CD14-positive monocyte (primary cell): ENCODE results near the gene TXNDC11. TPM values are rescaled to one million over a fixed set of nuclear protein-coding genes. Genes with fewer than 3 reads are reported as not detected.

ENCODE experiments used
- DNase-seq, 3 donors: peaks; one replicate each; pipeline ENCODE4 v3.0.0-alpha.2; 2011 to 2022
- H2AFZ ChIP-seq: 2 replicates; pipeline ENCODE4 v1.6.0; 2012; ENCODE audit warnings: mild to moderate bottlenecking, low read depth, low read length, inconsistent platforms; ENCODE audit not compliant: insufficient read depth, poor library complexity, severe bottlenecking
- H3K27ac ChIP-seq, 2 donors: 1 replicate in 1 of 2; 2 replicates in 1 of 2; pipeline ENCODE4 v1.5.1; 2012 to 2013; ENCODE audit warnings: low read length in 2 of 2, control low read depth in 1 of 2, inconsistent platforms in 1 of 2, low read depth in 1 of 2, mild to moderate bottlenecking in 1 of 2
- H3K27me3 ChIP-seq, 2 donors: one replicate each; pipeline versions ENCODE4 v1.6.0 to v1.6.1; 2011 to 2013; ENCODE audit warnings: low read length in 2 of 2; ENCODE audit not compliant: control insufficient read depth in 2 of 2, insufficient read depth in 2 of 2
- H3K36me3 ChIP-seq, 2 donors: replicated peaks in 1 of 2; 1 replicate in 1 of 2; 2 replicates in 1 of 2; pipeline versions ENCODE4 v1.5.1 to v1.6.1; 2012 to 2013; ENCODE audit warnings: low read length in 2 of 2, control low read depth in 1 of 2, inconsistent platforms in 1 of 2, mild to moderate bottlenecking in 1 of 2; ENCODE audit not compliant: insufficient read depth in 2 of 2, control insufficient read depth in 1 of 2
- H3K4me1 ChIP-seq, 2 donors: 1 replicate in 1 of 2; 2 replicates in 1 of 2; pipeline versions ENCODE4 v1.5.1 to v1.6.1; 2012 to 2013; ENCODE audit warnings: low read length in 2 of 2, control low read depth in 1 of 2, inconsistent platforms in 1 of 2, mild to moderate bottlenecking in 1 of 2, moderate library complexity in 1 of 2; ENCODE audit not compliant: insufficient read depth in 2 of 2, control insufficient read depth in 1 of 2
- H3K4me2 ChIP-seq: replicated peaks from 2 replicates; pipeline ENCODE3; 2012; ENCODE audit warnings: low read length, moderate library complexity, mild to moderate bottlenecking; ENCODE audit not compliant: poor library complexity, severe bottlenecking; ENCODE audit errors: extremely low read depth
- H3K4me3 ChIP-seq, 3 experiments: fragments of 200-600 bp in 1 of 3; sonication (generic) in 1 of 3; replicated peaks in 1 of 3; 1 replicate in 2 of 3; 2 replicates in 1 of 3; pipeline ENCODE4 v1.5.1; 2011 to 2013; ENCODE audit warnings: low read length in 3 of 3, mild to moderate bottlenecking in 3 of 3, control low read depth in 2 of 3, low read depth in 2 of 3, inconsistent platforms in 1 of 3, moderate library complexity in 1 of 3
- H3K79me2 ChIP-seq: 2 replicates; pipeline ENCODE4 v1.6.0; 2012; ENCODE audit warnings: mild to moderate bottlenecking, control low read depth, inconsistent platforms, low read length, moderate library complexity; ENCODE audit not compliant: insufficient read depth
- H3K9ac ChIP-seq: 2 replicates; pipeline ENCODE4 v1.6.0; 2017; ENCODE audit warnings: low read length, mild to moderate bottlenecking; ENCODE audit not compliant: insufficient read depth, poor library complexity, severe bottlenecking
- H3K9me3 ChIP-seq, 2 donors: replicated peaks in 1 of 2; 1 replicate in 1 of 2; 2 replicates in 1 of 2; pipeline versions ENCODE4 v1.5.1 to v1.6.1; 2012 to 2013; ENCODE audit warnings: low read length in 2 of 2, control low read depth in 1 of 2; ENCODE audit not compliant: control insufficient read depth in 1 of 2, insufficient read depth in 1 of 2
- H4K20me1 ChIP-seq: 2 replicates; pipeline ENCODE4 v1.6.0; 2012; ENCODE audit warnings: mild to moderate bottlenecking, low read length, control low read depth, moderate library complexity; ENCODE audit not compliant: insufficient read depth
- H3K27ac Mint-ChIP-seq, 7 donors: one replicate each; pipeline ENCODE4 v1.8.0; 2020; ENCODE audit warnings: mild to moderate bottlenecking in 7 of 7, mixed read lengths in 7 of 7, moderate library complexity in 6 of 7, inconsistent platforms in 2 of 7
- H3K27me3 Mint-ChIP-seq, 3 donors: one replicate each; pipeline ENCODE4 v1.8.0; 2021 to 2022; ENCODE audit warnings: low read depth in 3 of 3, mild to moderate bottlenecking in 3 of 3, mixed read lengths in 3 of 3, moderate library complexity in 3 of 3, inconsistent platforms in 1 of 3
- H3K36me3 Mint-ChIP-seq, 2 donors: one replicate each; pipeline ENCODE4 v1.8.0; 2020; ENCODE audit warnings: mixed read lengths in 2 of 2, inconsistent platforms in 1 of 2, mild to moderate bottlenecking in 1 of 2
- H3K4me1 Mint-ChIP-seq: one replicate; pipeline ENCODE4 v1.8.0; 2020; ENCODE audit warnings: mild to moderate bottlenecking, mixed read lengths
- H3K4me3 Mint-ChIP-seq, 2 donors: one replicate each; pipeline ENCODE4 v1.8.0; 2020; ENCODE audit warnings: mild to moderate bottlenecking in 2 of 2, mixed read lengths in 2 of 2, moderate library complexity in 1 of 2
- H3K9me3 Mint-ChIP-seq, 7 donors: one replicate each; pipeline ENCODE4 v1.8.0; 2020 to 2022; ENCODE audit warnings: mixed read lengths in 7 of 7, mild to moderate bottlenecking in 6 of 7, moderate library complexity in 6 of 7, inconsistent platforms in 2 of 7
- CTCF ChIP-seq: fragments of 200-600 bp; IDR thresholded peaks from one replicate; pipeline ENCODE4 v1.8.0; 2022; ENCODE audit warnings: antibody characterized with exemption, mild to moderate bottlenecking
- WGBS: methylation state at CpG from one replicate; pipeline ENCODE4 v1.1.5; 2013; ENCODE audit warnings: missing lambda C conversion rate; ENCODE audit not compliant: insufficient coverage; 5-methylcytosine and 5-hydroxymethylcytosine counted together
- intact Hi-C, 2 donors: fragments of 100-400 bp; cut with micrococcal nuclease; formaldehyde crosslinking; loops; one replicate each; pipeline versions ENCODE4 v1.15.0 to v1.15.1; 2023
- polyA plus RNA-seq, 3 donors: library from polyadenylated mRNA; depleted of rRNA in 1 of 3; unstranded in 2 of 3; stranded (reverse) in 1 of 3; fragments of 300-500 nt in 2 of 3; fragments of >200 nt in 1 of 3; fragmentation: Illumina TruSeq in 2 of 3; gene quantifications; 1 replicate in 2 of 3; 2 replicates in 1 of 3; pipeline ENCODE4 v1.2.3, GENCODE V29; 2012 to 2021

Gene TXNDC11
- polyA plus RNA-seq, 3 donors, result 32.9 to 60.0 (median 40.6) TPM

- H3K4me1 ChIP-seq, result peaks cover 76 to 90% of the 10 kb centered on the region in 2 donors
- H3K36me3 Mint-ChIP-seq, result peaks cover 63 to 89% of the 10 kb centered on the region in 2 donors
- H3K27me3 ChIP-seq, result no peaks in the 10 kb centered on the region
- peak overlapping the region in 4 of 7 donors; percentile 54 to 72 (median 61) for H3K27ac Mint-ChIP-seq
- intact Hi-C loops, result no loop called here
- H3K4me3 ChIP-seq, result no peak overlapping the region
- H4K20me1 ChIP-seq, result peaks cover 100% of the 10 kb centered on the region
- 39% methylated on average over 12 of the region's 15 CpGs for WGBS
- H3K4me3 Mint-ChIP-seq, result peak overlapping the region in 1 of 2 donors; percentile 50
- peaks cover 2 to 3% (median 3%) of the 10 kb centered on the region in 3 donors for H3K27me3 Mint-ChIP-seq
- TF ChIP-seq CTCF, result no peak
- DNase-seq, result peak in 1 of 3 donors; percentile 45
- no peak overlapping the region for H3K9ac ChIP-seq
- no peak overlapping the region for H3K4me2 ChIP-seq
- peaks cover 83% of the 10 kb centered on the region for H3K79me2 ChIP-seq
- H2AFZ ChIP-seq, result no peak overlapping the region
- H3K9me3 ChIP-seq, result no peaks in the 10 kb centered on the region
- H3K4me1 Mint-ChIP-seq, result peaks cover 88% of the 10 kb centered on the region
- H3K27ac ChIP-seq, result no peak overlapping the region
- peaks cover 46 to 68% of the 10 kb centered on the region in 2 donors for H3K36me3 ChIP-seq
- H3K9me3 Mint-ChIP-seq, result no peaks in the 10 kb centered on the region
Measured at GRCh38 chr16:11674818-11675560, 67.7 kb downstream of the TXNDC11 start.

GRCh38 chr16:11674001-11674817, 68.4 kb downstream of the TXNDC11 start:
- peaks cover 98% of the 10 kb centered on the region for H4K20me1 ChIP-seq
- DNase-seq, result no peak
- no peak for TF ChIP-seq CTCF
- no peak overlapping the region for H3K4me3 ChIP-seq
- H3K27ac ChIP-seq, result no peak overlapping the region
- Mint-ChIP-seq H3K36me3 (peaks cover 55 to 81% of the 10 kb centered on the region in 2 donors), H3K27ac (peak overlapping the region in 4 of 7 donors; percentile 32 to 64 (median 56)), H3K27me3 (peaks cover 2 to 3% (median 3%) of the 10 kb centered on the region in 3 donors), H3K4me1 (peaks cover 87% of the 10 kb centered on the region), H3K4me3 (peak overlapping the region in 1 of 2 donors; percentile 50), H3K9me3 (no peaks in the 10 kb centered on the region)
- H3K27me3 ChIP-seq, result no peaks in the 10 kb centered on the region
- H2AFZ ChIP-seq, result no peak overlapping the region
- intact Hi-C loops, result no loop called here
- peaks cover 84% of the 10 kb centered on the region for H3K79me2 ChIP-seq
- no peaks in the 10 kb centered on the region for H3K9me3 ChIP-seq
- H3K9ac ChIP-seq, result no peak overlapping the region
- peaks cover 77 to 89% of the 10 kb centered on the region in 2 donors for H3K4me1 ChIP-seq
- no peak overlapping the region for H3K4me2 ChIP-seq
- WGBS, result 98% methylated on average over 24 of the region's 25 CpGs
- H3K36me3 ChIP-seq, result peaks cover 40 to 60% of the 10 kb centered on the region in 2 donors
